B cell (primary cell): ENCODE results near the gene CHEK2. TPM values are rescaled to one million over a fixed set of nuclear protein-coding genes. Genes with fewer than 3 reads are reported as not detected.

Experiments used
- ATAC-seq: fragments of 200-7000 bp; cut with Tn5 transposase; one replicate; pipeline ENCODE4 v1.10.0; 2021; ENCODE audit warnings: low read depth, mild to moderate bottlenecking, moderate number of reproducible peaks, moderate library complexity
- CTCF ChIA-PET: fragments of 350-600 bp; sonication (Branson Sonifier 250); formaldehyde crosslinking; loops from one replicate; lab custom pipeline; 2021; ENCODE audit warnings: antibody characterized with exemption, inconsistent platforms; lab: Charles Lee
- POLR2A ChIA-PET: fragments of 350-600 bp; sonication (Branson Sonifier 250); formaldehyde crosslinking; loops from one replicate; lab custom pipeline; 2021; ENCODE audit warnings: antibody characterized with exemption; lab: Charles Lee
- DNase-seq: peaks from one replicate; pipeline ENCODE4 v3.0.0; 2013
- H2AFZ ChIP-seq: 2 replicates; pipeline ENCODE4 v1.6.1; 2012; ENCODE audit warnings: mild to moderate bottlenecking, low read depth, low read length; ENCODE audit not compliant: insufficient read depth, poor library complexity, severe bottlenecking
- H3K27ac ChIP-seq, 2 donors: 1 replicate in 1 of 2; 2 replicates in 1 of 2; pipeline ENCODE4 v1.5.1; 2012 to 2013; ENCODE audit warnings: low read length in 2 of 2, mild to moderate bottlenecking in 2 of 2, moderate library complexity in 1 of 2
- H3K27me3 ChIP-seq, 4 experiments: fragments of 200-600 bp in 1 of 4; sonication (generic) in 1 of 4; replicated peaks in 1 of 4; 1 replicate in 2 of 4; 2 replicates in 2 of 4; pipeline versions ENCODE4 v1.6.1 to v1.7.0; 2013 to 2016; ENCODE audit warnings: low read length in 3 of 4, mild to moderate bottlenecking in 2 of 4, mixed read lengths in 1 of 4, moderate library complexity in 1 of 4; ENCODE audit not compliant: insufficient read depth in 4 of 4, control insufficient read depth in 3 of 4; ENCODE audit errors: control extremely low read depth in 1 of 4
- H3K36me3 ChIP-seq, 2 experiments: replicated peaks in 1 of 2; 1 replicate in 1 of 2; 2 replicates in 1 of 2; pipeline versions ENCODE4 v1.6.1 to v1.7.1; 2013; ENCODE audit warnings: low read length in 1 of 2; ENCODE audit not compliant: insufficient read depth in 2 of 2, control insufficient read depth in 1 of 2; ENCODE audit errors: control extremely low read depth in 1 of 2, extremely low read depth in 1 of 2
- H3K4me1 ChIP-seq, 2 donors: fragments of 200-600 bp in 1 of 2; sonication (generic) in 1 of 2; 1 replicate in 1 of 2; 2 replicates in 1 of 2; pipeline versions ENCODE4 v1.5.1 to v1.6.1; 2013 to 2017; ENCODE audit warnings: low read length in 2 of 2; ENCODE audit not compliant: control insufficient read depth in 2 of 2, insufficient read depth in 2 of 2
- H3K4me2 ChIP-seq: replicated peaks from 2 replicates; pipeline ENCODE3; 2012; ENCODE audit warnings: mild to moderate bottlenecking, low read depth, low read length; ENCODE audit not compliant: poor library complexity, severe bottlenecking
- H3K4me3 ChIP-seq, 5 experiments: fragments of 200-600 bp in 1 of 5; sonication (generic) in 1 of 5; 1 replicate in 3 of 5; 2 replicates in 2 of 5; pipeline versions ENCODE4 v1.5.1 to v1.7.0; 2011 to 2016; ENCODE audit warnings: low read length in 4 of 5, mild to moderate bottlenecking in 4 of 5, low read depth in 2 of 5, control low read depth in 1 of 5, moderate library complexity in 1 of 5; ENCODE audit not compliant: insufficient read depth in 1 of 5; ENCODE audit errors: control extremely low read depth in 1 of 5, extremely low read depth in 1 of 5
- H3K79me2 ChIP-seq: fragments of 200-600 bp; sonication (generic); one replicate; pipeline ENCODE4 v1.6.0; 2016; ENCODE audit warnings: low read length; ENCODE audit not compliant: control insufficient read depth, insufficient read depth
- H3K9ac ChIP-seq: fragments of 200-600 bp; sonication (generic); 2 replicates; pipeline ENCODE4 v1.6.1; 2017; ENCODE audit warnings: mild to moderate bottlenecking, low read length, moderate library complexity
- H3K9me3 ChIP-seq, 3 donors: one replicate each; pipeline versions ENCODE4 v1.6.1 to v1.7.1; 2013; ENCODE audit warnings: low read length in 2 of 3; ENCODE audit not compliant: control insufficient read depth in 2 of 3, insufficient read depth in 1 of 3; ENCODE audit errors: control extremely low read depth in 1 of 3
- H4K20me1 ChIP-seq: 2 replicates; pipeline ENCODE4 v1.6.0; 2012; ENCODE audit warnings: mild to moderate bottlenecking, low read length; ENCODE audit not compliant: insufficient read depth, control insufficient read depth, poor library complexity, severe bottlenecking
- H3K27ac Mint-ChIP-seq: one replicate; pipeline ENCODE4 v1.8.0; 2021; ENCODE audit warnings: mixed read lengths
- H3K27me3 Mint-ChIP-seq: one replicate; pipeline ENCODE4 v1.8.0; 2021; ENCODE audit warnings: mixed read lengths
- H3K4me1 Mint-ChIP-seq: one replicate; pipeline ENCODE4 v1.8.0; 2021; ENCODE audit warnings: mixed read lengths
- H3K4me3 Mint-ChIP-seq: one replicate; pipeline ENCODE4 v1.8.0; 2021; ENCODE audit warnings: mixed read lengths
- H3K9me3 Mint-ChIP-seq: one replicate; pipeline ENCODE4 v1.8.0; 2022; ENCODE audit warnings: mixed read lengths; ENCODE audit not compliant: insufficient read depth
- EZH2 ChIP-seq: IDR thresholded peaks from 2 replicates; pipeline ENCODE4 v1.6.1; 2012; ENCODE audit warnings: borderline replicate concordance, low read depth, mild to moderate bottlenecking, moderate library complexity, low read length; ENCODE audit not compliant: insufficient read depth, poor library complexity, severe bottlenecking
- WGBS: methylation state at CpG from one replicate; pipeline ENCODE4 v1.1.5; 2013; ENCODE audit warnings: missing lambda C conversion rate; ENCODE audit not compliant: insufficient coverage; 5-methylcytosine and 5-hydroxymethylcytosine counted together
- intact Hi-C: fragments of 100-400 bp; cut with micrococcal nuclease; formaldehyde crosslinking; loops from one replicate; pipeline ENCODE4 v1.10.0; 2022
- polyA plus RNA-seq: library from polyadenylated mRNA; depleted of rRNA; stranded (reverse); fragments of >200 nt; gene quantifications from 2 replicates; pipeline ENCODE4 v1.2.3, GENCODE V29; 2012
- total RNA-seq, 2 donors: library from RNA; stranded (reverse); fragments of 120-200 nt in 1 of 2; gene quantifications; 1 replicate in 1 of 2; 2 replicates in 1 of 2; pipeline versions ENCODE4 v1.2.3 to v1.2.4, GENCODE V29; 2013 to 2022
- TF ChIP-seq, protein P1 (sequence below): fragments of 200-600 bp; IDR thresholded peaks from one replicate; pipeline ENCODE4 v1.8.0; 2022; ENCODE audit warnings: antibody characterized with exemption, mild to moderate bottlenecking

Gene CHEK2
- total and polyA plus RNA-seq, 2 donors (not counting 1 experiment from before 2014, with no cell fraction given) = 15.6 to 22.6 TPM

DNA sequence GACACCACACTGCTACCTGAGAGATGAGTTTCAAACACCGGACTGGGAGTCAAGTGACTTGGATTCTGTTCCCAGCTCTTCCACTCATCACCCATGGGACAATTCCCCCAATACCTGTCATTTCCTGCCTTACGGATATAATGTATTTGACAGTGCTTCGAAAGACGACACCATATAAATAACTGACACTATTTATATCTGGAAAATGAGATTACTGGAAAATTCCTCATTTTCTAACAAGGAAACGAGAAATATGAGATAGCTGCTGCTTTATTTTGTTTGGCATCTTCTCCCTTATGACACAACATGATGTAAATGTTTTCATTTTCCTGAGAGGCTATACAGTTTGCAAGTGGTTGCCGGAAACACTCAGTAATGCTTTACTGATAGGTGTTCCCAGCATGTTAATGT lies 8.9 kb upstream of the CHEK2 start:
- H3K4me3 Mint-ChIP-seq = no peak overlapping the region
- H3K9ac ChIP-seq = no peak overlapping the region
- TF ChIP-seq, protein P1, sequence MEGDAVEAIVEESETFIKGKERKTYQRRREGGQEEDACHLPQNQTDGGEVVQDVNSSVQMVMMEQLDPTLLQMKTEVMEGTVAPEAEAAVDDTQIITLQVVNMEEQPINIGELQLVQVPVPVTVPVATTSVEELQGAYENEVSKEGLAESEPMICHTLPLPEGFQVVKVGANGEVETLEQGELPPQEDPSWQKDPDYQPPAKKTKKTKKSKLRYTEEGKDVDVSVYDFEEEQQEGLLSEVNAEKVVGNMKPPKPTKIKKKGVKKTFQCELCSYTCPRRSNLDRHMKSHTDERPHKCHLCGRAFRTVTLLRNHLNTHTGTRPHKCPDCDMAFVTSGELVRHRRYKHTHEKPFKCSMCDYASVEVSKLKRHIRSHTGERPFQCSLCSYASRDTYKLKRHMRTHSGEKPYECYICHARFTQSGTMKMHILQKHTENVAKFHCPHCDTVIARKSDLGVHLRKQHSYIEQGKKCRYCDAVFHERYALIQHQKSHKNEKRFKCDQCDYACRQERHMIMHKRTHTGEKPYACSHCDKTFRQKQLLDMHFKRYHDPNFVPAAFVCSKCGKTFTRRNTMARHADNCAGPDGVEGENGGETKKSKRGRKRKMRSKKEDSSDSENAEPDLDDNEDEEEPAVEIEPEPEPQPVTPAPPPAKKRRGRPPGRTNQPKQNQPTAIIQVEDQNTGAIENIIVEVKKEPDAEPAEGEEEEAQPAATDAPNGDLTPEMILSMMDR = no peak
- TF ChIP-seq EZH2 = no peak
- H3K9me3 ChIP-seq = no peaks in the 10 kb centered on the region
- peaks cover 0 to 11% of the 10 kb centered on the region in 2 donors for H3K4me1 ChIP-seq
- H3K27me3 ChIP-seq = no peaks in the 10 kb centered on the region
- peaks cover 8% of the 10 kb centered on the region for H3K4me1 Mint-ChIP-seq
- intact Hi-C loops = no loop called here
- H3K4me2 ChIP-seq = no peak overlapping the region
- H3K27ac ChIP-seq = no peak overlapping the region
- ChIA-PET CTCF (interaction anchor here (0.6 kb wide), 1 partner anchor 97 kb away, joined by 5 read pairs; no protein-coding TSS in a partner anchor), POLR2A (interaction anchor here (0.7 kb wide), 1 partner anchor 24 kb away, joined by 3 read pairs; no protein-coding TSS in a partner anchor)
- ATAC-seq (no peak), DNase-seq (no peak)
- no peaks in the 10 kb centered on the region for H3K27me3 Mint-ChIP-seq
- peaks cover 6 to 32% of the 10 kb centered on the region in 2 experiments for H3K36me3 ChIP-seq
- no peak overlapping the region for H2AFZ ChIP-seq
- no peaks in the 10 kb centered on the region for H3K79me2 ChIP-seq
- 100% methylated on average over 1 of the region's 6 CpGs for WGBS
- no peak overlapping the region for H3K4me3 ChIP-seq
- no peak overlapping the region for H3K27ac Mint-ChIP-seq
- no peaks in the 10 kb centered on the region for H3K9me3 Mint-ChIP-seq
- no peaks in the 10 kb centered on the region for H4K20me1 ChIP-seq

DNA sequence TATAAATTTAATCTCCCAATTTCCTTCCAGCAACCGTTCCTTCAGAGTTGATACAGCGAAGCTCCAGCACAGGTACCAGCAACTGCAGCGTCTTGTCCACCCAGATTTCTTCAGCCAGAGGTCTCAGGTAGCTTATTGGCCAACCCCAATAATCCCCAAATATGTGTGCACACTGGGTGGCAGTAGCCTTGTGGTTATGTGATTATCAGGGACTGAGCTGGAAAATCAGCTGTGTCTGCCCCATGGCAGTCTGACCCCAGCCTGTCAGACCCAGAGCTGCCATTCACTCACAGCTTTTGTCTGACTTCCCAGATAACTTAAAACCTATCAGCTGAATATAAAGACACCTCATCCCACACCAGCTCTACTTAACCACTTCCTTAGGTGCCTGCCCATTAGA lies 2.2 kb upstream of the CHEK2 start:
- no peaks in the 10 kb centered on the region for H3K9me3 Mint-ChIP-seq
- Histone ChIP-seq H3K9ac (no peak overlapping the region), H3K9me3 (no peaks in the 10 kb centered on the region), H2AFZ (no peak overlapping the region), H3K27me3 (no peaks in the 10 kb centered on the region), H3K4me2 (no peak overlapping the region), H3K79me2 (peaks cover 25% of the 10 kb centered on the region), H4K20me1 (no peaks in the 10 kb centered on the region), H3K4me3 (no peak overlapping the region), H3K36me3 (peaks cover 3 to 34% of the 10 kb centered on the region in 2 experiments), H3K4me1 (peaks cover 10 to 22% of the 10 kb centered on the region in 2 donors), H3K27ac (no peak overlapping the region)
- ATAC-seq (no peak), DNase-seq (no peak)
- intact Hi-C loops = loop anchor here (5.0 kb wide), 2 partner anchors 827 to 1138 kb away; partner anchors contain the start of genes MTMR3 and PITPNB
- no peaks in the 10 kb centered on the region for H3K27me3 Mint-ChIP-seq
- H3K4me3 Mint-ChIP-seq = no peak overlapping the region
- peaks cover 29% of the 10 kb centered on the region for H3K4me1 Mint-ChIP-seq
- CTCF ChIA-PET = no interaction called here
- POLR2A ChIA-PET = no interaction called here
- H3K27ac Mint-ChIP-seq = no peak overlapping the region
- 93% methylated on average over 3 of the region's 3 CpGs for WGBS
- no peak for TF ChIP-seq EZH2
- TF ChIP-seq, protein P1 = no peak
